Hippocampal formation (tissue), 2 donors: ENCODE measurements around the gene WWTR1.

Experiments
- DNase-seq, 2 donors: peaks; one replicate each; lab custom pipeline; 2025; lab: John Stamatoyannopoulos, UW

Gene WWTR1

DNA sequence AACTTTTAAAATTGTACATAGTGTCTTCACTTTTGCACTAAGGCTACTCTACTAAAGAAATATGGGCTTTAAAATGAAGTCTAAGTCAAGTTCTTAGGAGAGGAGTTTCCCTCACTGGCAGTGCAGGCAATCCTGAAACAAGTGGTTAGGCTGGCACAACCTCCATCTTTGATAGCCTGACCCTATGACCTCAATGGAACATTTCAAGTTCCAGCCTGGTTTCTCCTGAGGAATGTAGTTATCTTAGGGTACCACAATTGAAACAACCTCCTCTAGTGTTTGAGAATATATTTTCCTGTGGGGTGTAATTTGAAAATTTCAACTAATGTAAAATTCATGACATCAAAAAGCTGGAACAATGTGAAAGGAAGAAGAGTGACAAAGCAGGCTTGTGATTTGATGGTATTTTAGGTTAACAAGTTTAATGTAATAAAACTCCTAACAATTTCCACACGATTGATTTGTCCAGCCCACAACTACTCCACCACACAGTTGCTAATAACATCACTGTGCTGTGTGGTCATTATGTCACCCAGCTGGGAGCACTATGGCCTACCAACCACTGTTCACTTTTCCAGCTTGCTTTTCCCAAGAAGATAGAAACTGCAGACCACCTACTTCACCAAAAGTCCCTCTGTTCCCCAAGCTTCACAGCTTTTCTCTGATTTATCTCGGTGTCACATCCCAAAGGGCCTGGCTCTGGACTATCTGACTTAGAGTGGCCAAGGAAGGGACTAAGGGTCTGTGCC, 1.8 kb downstream of the WWTR1 start:
- DNase-seq, result no peak

DNA sequence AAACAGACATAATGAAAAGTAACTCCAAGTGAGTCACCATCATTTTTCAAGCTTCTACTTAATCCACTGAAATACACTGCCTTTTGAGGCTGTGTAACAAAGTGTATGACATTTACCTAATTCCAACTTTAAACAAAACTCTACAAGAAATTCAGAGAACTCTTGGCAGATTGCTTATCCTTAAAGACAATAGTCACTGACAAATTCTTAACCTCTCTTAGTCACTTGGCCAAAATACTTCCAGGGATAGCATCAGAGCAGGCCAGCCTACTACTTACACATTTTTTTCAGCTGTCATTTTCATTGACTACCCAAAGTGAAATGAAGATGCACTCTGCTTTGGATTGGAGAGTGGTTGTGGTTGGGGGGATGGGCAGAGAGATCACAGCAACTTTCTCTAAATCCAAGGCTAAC, 3.6 kb downstream of the WWTR1 start:
- DNase-seq, result no peak

DNA sequence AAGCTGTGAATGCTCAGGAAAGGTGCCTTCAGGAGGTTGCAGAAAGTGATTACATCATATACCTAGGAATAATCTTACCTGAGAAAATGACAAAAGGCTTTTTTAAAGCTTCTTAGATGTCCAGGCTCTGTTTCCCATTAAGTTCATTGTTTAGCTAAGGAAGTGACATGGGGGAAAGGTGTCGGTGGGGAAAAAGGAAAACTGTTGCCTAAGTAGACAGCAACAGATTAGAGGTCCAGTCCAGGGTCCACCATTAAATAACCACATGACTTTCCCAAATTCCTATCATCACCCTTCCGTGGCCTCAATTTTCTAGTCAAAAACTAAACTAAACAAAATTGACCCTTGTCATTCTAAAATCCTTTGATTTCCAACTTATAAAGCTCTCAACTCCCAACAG, 4.3 kb downstream of the WWTR1 start:
- DNase-seq, result no peak

DNA sequence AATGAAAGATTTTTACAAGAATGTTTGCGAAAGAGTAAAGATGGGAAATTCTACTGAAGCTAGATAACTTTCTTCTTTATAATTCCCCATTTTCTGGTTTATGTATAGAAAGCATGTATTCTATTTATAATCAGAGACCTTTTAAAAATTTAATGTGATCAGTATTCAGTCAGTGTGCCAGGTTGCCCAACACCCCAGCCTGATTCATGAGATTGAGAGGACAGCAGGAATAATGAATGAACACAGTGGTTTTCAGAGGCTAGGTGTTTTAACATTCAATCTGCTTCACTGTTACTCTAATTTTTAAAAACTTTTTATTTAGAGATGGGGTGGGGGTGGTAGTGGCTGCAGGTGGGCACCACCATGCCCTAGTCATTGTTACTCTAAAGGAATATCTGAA, 4.7 kb downstream of the WWTR1 start:
- no peak for DNase-seq

DNA sequence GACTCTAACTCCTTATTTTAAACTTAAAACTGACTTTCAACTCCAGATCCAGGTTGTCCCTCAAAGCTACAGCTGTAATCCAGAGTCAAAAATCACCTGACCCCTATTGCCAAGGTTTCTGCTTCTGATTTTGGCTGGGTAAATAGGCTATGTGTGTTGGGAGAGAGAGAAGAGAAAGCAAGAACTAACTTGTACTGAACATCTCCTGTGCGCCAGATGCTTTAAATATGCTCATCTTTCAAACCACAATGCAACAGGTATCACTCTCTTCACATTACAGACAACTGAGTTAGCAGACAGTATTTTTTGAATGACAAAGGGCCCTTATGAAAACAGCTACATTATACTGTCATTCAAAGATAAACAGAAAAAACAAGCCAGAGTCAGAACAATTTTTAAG, 7.0 kb downstream of the WWTR1 start:
- no peak for DNase-seq

DNA sequence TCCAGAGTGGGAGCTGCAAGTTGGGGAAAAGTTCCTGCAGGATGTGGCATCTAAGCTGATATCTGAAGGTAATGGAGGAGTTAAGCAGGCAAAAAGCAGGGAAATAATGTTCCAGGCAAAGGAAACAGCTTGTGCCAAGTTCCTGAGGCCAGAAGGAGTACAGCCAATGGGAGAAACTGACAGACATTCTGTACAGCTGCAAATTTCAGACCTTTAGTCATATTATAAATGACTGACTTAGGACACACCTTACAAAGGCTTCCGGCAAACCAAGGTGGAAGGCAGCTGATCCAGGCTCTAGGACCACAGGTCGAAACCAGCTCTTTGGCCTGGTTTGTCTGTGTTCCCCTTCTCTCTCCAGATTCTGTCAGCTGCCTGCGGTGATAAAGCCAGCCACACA, 9.3 kb downstream of the WWTR1 start:
- DNase-seq, result no peak

DNA sequence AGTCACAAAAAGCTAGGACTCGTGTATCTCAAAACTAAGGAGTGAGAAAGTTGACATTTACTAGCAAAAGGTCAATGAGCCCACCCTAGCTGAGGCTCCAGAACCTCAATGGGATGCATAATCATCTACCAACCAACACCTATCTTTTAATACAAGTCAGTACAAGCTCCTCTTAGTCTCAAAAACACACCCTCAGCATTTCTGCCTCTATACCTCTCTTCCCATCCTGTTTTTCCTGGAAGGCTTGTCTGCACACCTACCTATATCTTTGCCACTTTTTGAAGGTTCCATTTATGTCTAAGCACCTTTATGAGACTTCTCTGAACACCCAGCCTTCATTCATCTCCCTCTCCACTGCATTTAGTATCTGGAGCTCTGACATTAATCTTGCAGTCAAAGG, 10.0 kb downstream of the WWTR1 start:
- DNase-seq, result no peak

DNA sequence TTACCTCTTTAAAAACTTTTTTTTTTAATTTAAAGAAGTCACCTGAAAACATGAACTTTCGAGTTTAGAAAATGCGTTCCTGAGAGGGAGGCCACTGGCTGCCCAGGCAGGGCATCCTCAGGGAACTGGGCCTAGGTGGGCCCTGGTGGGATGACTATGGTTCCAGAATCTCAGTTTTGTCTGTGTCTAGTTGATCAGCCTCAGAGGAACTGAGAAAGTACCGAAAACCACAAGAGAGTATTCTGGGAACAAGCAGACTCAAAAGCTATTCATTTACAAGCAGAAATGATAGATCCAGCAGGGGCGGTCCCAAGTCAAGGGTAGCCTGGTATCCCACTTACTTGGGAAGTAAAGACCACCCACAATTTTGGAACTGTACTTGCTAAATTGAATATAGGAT, 10.5 kb downstream of the WWTR1 start:
- DNase-seq, result no peak

DNA sequence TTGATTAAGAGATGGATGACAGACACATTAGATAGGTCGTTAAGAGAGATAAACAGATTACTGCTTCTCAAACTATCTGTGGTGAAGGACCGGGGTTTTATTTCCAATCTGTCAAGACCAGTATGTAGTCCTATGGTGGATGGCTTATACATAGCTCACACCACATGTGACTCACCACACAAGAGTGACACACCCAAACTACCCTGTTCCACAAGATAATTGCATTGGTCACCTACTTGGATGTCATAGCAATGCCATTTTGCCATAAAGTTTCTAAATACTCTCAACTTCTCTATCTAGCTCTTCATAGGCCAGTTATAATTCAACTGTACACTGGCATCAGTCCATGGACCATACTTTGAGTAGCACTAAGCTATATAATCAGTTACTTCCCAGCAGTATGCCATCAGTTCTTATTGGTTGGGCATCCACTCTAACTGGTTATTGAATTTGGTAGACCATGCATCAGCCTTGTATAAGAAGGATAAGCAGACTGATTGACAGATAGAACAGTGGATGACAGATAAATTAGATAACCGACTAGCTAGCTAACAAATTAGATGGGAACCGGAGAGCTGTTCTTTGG, 11.6 kb downstream of the WWTR1 start:
- no peak for DNase-seq

DNA sequence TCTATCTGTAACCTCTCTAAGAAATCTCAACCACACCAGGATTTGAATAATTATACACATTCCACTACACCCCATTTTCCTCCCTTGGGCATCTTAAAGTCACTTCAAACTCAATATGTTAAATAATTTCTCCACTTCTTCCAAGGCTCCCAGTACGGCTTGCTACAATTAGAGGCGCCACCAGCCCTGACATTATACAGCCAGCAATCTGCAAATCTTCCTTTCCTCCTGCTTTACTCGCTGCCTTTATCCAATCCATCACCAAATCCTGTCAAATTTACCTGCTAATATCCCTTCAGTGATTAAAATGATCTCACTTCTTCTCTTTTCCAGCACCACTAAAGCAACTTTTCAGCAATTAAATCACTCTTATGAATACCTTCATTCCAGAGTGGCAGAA, 13.9 kb downstream of the WWTR1 start:
- DNase-seq, result no peak

DNA sequence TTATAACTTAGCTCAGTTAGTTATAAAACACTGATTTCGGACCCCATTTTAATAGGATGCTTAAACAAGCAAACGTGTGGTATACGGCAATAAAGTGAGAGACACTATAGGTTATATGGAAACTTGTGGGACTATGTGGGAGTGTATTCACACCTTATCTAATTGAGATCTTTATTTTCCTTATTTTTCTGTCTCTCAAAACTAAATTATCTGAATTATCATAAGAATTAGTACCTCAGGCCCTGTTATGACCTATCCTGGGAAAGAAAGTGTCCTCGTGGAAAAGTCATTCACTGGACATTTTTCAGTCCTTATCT, 14.4 kb downstream of the WWTR1 start:
- DNase-seq, result no peak

DNA sequence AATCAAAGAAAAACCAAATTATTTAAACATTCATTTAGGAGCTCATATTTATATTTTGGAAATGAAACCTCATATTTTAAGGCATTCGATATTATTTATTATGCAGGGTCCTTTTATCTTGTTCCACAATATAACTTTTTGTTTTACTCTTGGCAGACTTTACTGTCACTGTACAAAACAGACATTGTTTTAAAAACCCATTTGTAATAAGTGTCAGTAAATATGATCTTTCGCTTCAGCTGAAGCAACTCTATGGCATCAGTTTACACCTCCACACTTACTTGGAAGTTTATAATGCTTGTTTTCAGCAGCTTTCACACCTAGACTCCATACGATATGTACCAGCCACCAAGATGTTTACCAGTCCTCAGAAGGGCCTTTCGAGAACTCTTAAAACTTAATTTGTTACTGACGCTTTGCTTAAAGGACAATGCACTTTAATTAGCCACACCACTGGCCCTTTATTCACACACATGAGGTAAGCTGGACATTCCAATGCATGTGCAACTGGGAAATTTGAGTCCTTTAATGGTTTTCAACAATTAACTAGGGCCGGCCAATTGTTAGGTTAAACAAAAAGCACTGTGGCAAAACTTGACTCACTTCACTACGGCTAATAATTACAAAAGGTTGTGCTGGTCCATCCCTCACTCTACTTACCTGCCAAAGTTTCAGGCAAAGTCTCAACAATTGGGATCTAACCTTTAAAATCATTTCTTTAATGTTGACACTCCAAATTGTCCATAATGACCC, 16.7 kb downstream of the WWTR1 start:
- DNase-seq, result no peak

DNA sequence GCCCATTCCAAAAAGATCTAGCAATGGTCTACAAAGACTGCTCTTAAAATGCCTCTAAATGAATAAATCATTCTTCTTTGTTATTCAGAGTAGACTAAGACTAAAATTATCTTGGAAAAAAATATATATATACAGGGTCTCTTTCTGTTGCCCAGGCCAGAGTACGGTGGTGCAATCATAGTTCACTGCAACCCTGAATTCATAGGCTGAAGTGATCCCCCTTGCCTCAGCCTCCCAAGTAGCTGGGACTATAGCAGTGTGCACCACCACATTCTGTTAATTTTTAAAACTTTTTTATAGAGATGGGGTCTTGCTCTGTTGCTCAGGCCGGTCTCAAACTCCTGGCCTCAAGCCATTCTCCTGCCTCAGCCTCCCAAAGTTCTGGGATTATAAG, 18.7 kb downstream of the WWTR1 start:
- no peak for DNase-seq

DNA sequence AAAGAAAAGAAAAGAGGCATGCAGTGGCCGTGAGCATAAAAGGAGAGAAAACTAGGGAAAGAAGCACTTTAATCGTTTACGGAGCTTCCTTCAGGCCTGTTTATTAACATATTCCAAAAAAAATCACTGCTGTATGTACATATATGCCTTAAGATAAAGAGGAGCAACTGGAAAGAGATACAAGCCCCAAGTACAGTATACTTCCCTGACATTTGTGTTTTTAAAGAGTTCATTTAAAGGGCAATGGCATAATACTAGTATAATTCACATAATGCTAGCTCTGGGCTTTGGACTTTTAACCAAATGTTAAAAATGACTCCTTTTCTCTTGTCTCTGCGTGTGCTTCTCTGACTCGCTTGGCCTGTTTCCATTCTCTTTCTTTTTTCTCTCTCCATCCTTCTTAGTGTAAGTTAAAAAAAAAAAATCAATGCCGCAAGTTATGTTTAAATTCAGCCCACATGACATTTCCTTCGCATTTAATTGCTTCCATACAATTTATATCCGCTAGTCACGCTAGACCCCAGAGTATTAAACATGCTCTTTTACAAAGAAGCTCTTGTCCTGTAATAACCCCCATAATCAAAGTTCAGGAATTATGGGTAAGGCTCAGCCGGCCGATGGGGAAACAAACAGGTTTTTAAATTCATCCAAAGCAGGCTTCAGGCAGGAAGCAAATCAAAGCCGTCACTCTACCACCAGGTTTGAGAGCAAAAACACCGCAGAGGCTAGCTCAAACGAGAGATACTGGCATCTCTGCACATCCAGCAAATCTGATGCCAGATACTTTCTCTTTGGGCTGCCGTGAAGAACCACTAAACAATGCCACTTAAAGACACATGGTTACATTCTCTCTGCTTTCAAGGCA, 19.4 kb downstream of the WWTR1 start:
- no peak for DNase-seq

DNA sequence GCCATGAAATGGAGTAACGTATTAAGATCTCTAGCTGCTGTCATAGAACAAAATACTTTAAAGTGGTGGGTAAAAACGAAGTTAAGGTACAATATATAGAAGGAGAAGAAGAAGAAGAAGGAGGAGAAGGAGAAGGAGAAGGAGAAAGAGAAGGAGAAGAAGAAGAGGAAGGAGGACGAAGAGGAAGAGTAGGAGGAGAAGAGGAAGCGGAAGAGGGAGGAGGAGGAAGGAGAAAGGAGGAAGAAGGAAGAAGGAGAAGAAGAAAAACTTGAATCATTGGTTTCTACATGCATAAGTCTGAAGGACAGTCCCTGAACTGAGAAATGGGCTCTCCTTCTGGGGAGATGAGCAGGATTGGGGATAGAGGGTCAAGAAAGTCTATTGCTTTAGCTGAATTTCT, 22.4 kb downstream of the WWTR1 start:
- no peak for DNase-seq

DNA sequence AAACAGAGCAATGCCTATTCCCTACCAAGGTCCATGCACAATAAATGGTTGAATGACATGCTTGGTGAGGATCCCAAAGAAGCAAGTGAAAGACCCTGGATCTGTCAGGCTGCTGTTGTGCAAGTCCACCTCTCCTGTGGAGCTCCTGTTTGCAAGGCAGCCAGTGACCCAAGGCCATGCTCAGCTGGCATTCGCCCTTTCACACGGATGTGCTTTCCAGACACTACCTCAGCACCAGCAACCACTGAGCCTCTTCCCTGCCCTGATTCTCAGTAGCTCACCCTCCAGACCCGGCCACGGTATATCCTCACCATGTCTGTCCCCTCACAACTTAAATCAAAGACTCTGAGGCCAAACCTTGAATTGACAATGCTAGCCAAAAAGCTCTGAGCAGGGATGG, 23.3 kb downstream of the WWTR1 start:
- DNase-seq, result no peak

DNA sequence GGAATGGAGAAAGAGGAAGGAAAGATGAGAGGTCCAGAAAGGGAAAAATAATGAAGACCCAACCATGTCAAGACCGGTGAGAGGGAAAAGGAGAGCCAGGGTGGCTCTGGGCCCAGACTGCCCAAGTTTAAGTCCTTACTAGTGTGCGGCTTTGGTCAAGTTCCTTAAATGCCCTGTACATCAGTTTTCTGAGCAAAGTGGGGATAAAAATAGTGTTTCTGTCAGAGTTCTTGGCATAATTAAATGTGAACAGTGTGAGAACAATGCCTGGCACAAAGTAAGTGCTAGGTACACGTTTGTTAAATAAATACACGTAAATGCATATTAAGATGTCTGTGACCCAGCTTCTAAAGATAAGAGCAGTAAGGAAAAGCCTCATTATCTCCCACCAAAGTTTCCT, 23.8 kb downstream of the WWTR1 start:
- DNase-seq, result no peak

DNA sequence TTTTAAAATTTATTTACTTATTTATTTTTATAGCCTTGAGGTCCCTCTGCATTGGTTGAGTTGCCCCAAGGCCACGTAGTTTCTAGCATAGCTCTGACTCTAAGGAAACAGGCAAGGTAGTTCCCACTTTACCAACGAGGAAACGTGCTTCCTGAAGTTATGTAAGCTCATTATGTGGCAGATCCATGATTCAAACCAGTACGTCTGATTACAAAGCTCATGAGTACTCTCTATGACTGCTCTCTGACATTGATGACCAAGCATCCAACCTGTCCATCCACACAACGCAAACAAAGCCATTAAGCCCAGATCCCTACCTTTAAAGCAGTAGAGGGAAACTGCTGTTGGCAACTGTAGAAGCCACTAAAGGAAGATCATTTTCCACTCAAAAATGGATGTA, 25.6 kb downstream of the WWTR1 start:
- no peak for DNase-seq

DNA sequence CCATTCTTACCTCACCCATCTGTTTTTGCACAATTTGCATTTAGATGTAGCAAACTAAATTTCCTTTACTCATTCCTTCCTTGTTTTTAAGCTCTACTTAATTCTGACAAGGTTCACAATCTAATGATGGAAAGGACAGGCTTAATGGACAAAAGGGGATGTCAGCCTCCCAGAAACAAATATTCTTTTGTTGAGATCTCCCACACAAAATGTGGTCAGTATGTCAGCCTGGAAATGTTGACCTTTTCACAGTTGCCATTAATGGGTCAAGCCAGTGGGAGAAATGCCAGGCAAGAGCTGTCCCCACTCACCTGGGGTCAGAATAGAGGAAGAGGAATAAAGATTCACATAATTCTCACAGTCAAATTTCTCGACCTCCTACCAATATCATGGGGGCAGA, 27.0 kb downstream of the WWTR1 start:
- no peak for DNase-seq

DNA sequence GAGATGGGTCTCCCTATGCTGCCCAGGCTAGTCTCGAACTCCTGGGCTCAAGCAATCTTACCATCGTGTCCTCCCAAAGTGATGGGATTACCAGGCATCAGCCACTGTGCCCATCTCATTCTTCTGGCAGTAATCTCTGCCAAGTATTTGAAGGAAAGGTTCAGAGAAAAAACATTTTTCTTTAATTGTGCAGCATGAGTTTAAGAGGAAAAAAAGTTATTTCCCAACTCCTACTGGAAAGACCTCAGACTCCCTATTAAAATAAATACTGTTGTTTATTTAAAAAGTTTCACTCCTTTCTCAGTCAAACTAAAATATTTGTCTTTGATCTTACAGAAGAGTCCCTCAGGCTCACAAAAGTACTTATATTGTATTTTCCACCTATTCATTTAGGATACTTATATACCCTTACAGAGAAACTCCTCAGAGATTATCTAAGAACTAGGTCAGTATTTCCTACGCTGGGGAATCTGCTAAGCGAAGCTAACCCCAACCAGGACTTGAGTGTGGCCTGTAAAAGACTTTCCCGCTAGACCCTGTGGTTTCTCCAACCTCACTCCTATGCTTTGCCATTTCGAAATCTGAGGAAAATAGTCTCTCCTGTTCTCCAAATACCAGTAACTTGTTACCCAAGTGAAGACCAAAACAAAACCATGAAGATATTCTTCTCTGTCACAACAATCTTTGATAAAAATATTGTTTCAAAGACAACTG, 28.7 kb downstream of the WWTR1 start:
- DNase-seq, result no peak

DNA sequence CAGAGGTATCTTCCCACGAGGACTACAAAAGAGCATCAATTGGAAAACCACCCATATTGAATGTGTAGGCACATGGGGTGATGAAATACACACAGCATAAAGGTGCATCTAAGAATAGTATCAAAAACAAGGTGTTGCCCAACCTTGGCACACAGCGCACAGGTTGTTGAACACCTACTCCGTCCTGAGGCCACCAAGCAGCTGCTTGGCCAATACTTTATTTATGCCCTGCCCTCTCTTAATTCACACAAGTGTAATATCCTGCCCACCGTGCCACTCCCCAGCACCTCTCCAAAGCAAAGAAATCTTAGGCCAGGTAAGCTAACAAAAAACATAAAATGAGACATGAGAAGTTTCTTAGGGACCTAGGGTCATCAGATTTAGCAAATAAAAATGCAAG, 31.2 kb downstream of the WWTR1 start:
- no peak for DNase-seq

DNA sequence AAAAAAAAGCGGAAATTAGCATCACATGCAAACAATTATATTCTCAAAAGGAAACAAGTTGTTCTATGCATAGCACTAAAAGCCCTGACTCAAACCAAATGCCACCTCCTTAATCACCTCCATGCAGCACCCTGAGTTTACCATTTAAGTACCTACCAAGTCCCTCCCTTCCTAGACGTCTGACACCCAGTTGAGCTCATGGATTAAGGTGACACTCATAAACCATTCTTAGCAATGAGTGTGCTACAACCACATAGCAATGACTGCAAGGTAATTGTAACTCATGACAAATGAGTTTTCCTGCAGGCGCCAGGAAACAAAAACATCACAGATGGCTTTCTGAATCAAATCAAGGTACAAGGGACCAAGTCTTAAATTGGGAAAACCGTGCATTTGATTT, 32.0 kb downstream of the WWTR1 start:
- DNase-seq, result no peak
